IMR-90 (cell line): ENCODE measurements around the gene STRADA. TPM values are rescaled to one million over a fixed set of nuclear protein-coding genes. Genes with fewer than 3 reads are reported as not detected.

ENCODE experiments used
- ATAC-seq: fragments of 200-7000 bp; cut with Tn5 transposase; 2 replicates; pipeline ENCODE4 v1.9.1; 2020; ENCODE audit warnings: low read depth, mild to moderate bottlenecking, moderate library complexity
- BruUV-seq: library from RNA; stranded (reverse); fragments of 400-500 nt; replicated peaks from 2 replicates; lab custom pipeline; 2021; lab: Mats Ljungman, UMichigan
- CTCF ChIA-PET: fragments of 300-600 bp; formaldehyde crosslinking; extraction: SDS; loops from one replicate; lab custom pipeline; 2021; ENCODE audit warnings: antibody characterized with exemption; lab: Yijun Ruan, JAX
- POLR2A ChIA-PET: fragments of 300-600 bp; sonication (Branson Sonifier 250); formaldehyde crosslinking; loops from one replicate; lab custom pipeline; 2022; ENCODE audit warnings: antibody characterized with exemption; ENCODE audit not compliant: unreplicated experiment; lab: Charles Lee
- DNase-seq: peaks from one replicate; pipeline ENCODE4 v3.0.0; 2013
- H2AFZ ChIP-seq: replicated peaks from 2 replicates; pipeline ENCODE3; 2013; ENCODE audit warnings: low read length, mild to moderate bottlenecking; ENCODE audit not compliant: poor library complexity
- H2AK5ac ChIP-seq: 2 replicates; pipeline ENCODE4 v1.6.1; 2013; ENCODE audit warnings: low read depth, low read length, inconsistent platforms
- H2AK9ac ChIP-seq: replicated peaks from 2 replicates; pipeline ENCODE3; 2013; ENCODE audit warnings: mild to moderate bottlenecking, low read depth, low read length, moderate library complexity; ENCODE audit not compliant: poor library complexity
- H2BK120ac ChIP-seq: 2 replicates; pipeline ENCODE4 v1.6.1; 2013; ENCODE audit warnings: low read depth, low read length, inconsistent platforms
- H2BK15ac ChIP-seq: 3 replicates; pipeline ENCODE4 v1.6.1; 2013; ENCODE audit warnings: low read depth, low read length, inconsistent platforms
- H2BK20ac ChIP-seq: 2 replicates; pipeline ENCODE4 v1.6.1; 2013; ENCODE audit warnings: low read depth, mild to moderate bottlenecking, inconsistent platforms, low read length, moderate library complexity
- H2BK5ac ChIP-seq: 2 replicates; pipeline ENCODE4 v1.6.1; 2013; ENCODE audit warnings: mild to moderate bottlenecking, low read depth, low read length, inconsistent platforms; ENCODE audit not compliant: poor library complexity, severe bottlenecking
- H3K14ac ChIP-seq: replicated peaks from 2 replicates; pipeline ENCODE4 v1.6.1; 2013; ENCODE audit warnings: low read depth, low read length, inconsistent platforms
- H3K18ac ChIP-seq: 2 replicates; pipeline ENCODE4 v1.6.1; 2013; ENCODE audit warnings: low read depth, low read length, control low read depth
- H3K23ac ChIP-seq: 2 replicates; pipeline ENCODE4 v1.6.1; 2013; ENCODE audit warnings: low read depth, low read length, inconsistent platforms
- H3K27ac ChIP-seq: 2 replicates; pipeline ENCODE4 v1.5.1; 2013; ENCODE audit warnings: mild to moderate bottlenecking, control low read depth, low read length; ENCODE audit not compliant: insufficient read depth
- H3K27me3 ChIP-seq: 2 replicates; pipeline ENCODE4 v1.6.1; 2013; ENCODE audit warnings: low read length; ENCODE audit not compliant: control insufficient read depth, insufficient read depth
- H3K36me3 ChIP-seq: 2 replicates; pipeline ENCODE4 v1.6.1; 2013; ENCODE audit warnings: low read length, mixed read lengths; ENCODE audit not compliant: control insufficient read depth, insufficient read depth
- H3K4ac ChIP-seq: 2 replicates; pipeline ENCODE4 v1.6.1; 2013; ENCODE audit warnings: low read depth, low read length, inconsistent platforms
- H3K4me1 ChIP-seq: 2 replicates; pipeline ENCODE4 v1.6.1; 2013; ENCODE audit warnings: low read length, mixed read lengths; ENCODE audit not compliant: control insufficient read depth, insufficient read depth
- H3K4me2 ChIP-seq: 2 replicates; pipeline ENCODE4 v1.6.1; 2013; ENCODE audit warnings: low read depth, mild to moderate bottlenecking, control low read depth, low read length, moderate library complexity
- H3K4me3 ChIP-seq: 2 replicates; pipeline ENCODE4 v1.5.1; 2013; ENCODE audit warnings: low read depth, mild to moderate bottlenecking, control low read depth, low read length, moderate library complexity; ENCODE audit not compliant: insufficient read depth
- H3K56ac ChIP-seq: 2 replicates; pipeline ENCODE4 v1.6.1; 2013; ENCODE audit warnings: low read length, inconsistent platforms; ENCODE audit not compliant: insufficient read depth; ENCODE audit errors: extremely low read depth
- H3K79me1 ChIP-seq, 2 experiments: 2 replicates each; pipeline ENCODE4 v1.6.1; 2013; ENCODE audit warnings: low read length in 2 of 2, inconsistent platforms in 1 of 2, low read depth in 1 of 2
- H3K9ac ChIP-seq: 2 replicates; pipeline ENCODE4 v1.6.1; 2013; ENCODE audit warnings: low read depth, low read length, control low read depth
- H3K9me1 ChIP-seq: 2 replicates; pipeline ENCODE4 v1.6.1; 2013; ENCODE audit warnings: low read length, inconsistent platforms; ENCODE audit not compliant: insufficient read depth
- H3K9me3 ChIP-seq: 2 replicates; pipeline ENCODE4 v1.6.1; 2013; ENCODE audit warnings: low read length; ENCODE audit not compliant: control insufficient read depth, insufficient read depth
- H4K20me1 ChIP-seq: 2 replicates; pipeline ENCODE4 v1.6.1; 2013; ENCODE audit warnings: low read length, inconsistent platforms; ENCODE audit not compliant: insufficient read depth
- H4K5ac ChIP-seq: 2 replicates; pipeline ENCODE4 v1.6.1; 2013; ENCODE audit warnings: mild to moderate bottlenecking, low read depth, low read length, control low read depth
- H4K8ac ChIP-seq, 2 experiments: 2 replicates each; pipeline ENCODE4 v1.6.1; 2013; ENCODE audit warnings: low read depth in 2 of 2, low read length in 2 of 2, control low read depth in 1 of 2, inconsistent platforms in 1 of 2
- H4K91ac ChIP-seq: 2 replicates; pipeline ENCODE4 v1.6.1; 2013; ENCODE audit warnings: low read depth, low read length, inconsistent platforms; ENCODE audit not compliant: insufficient read depth
- BHLHE40 ChIP-seq: fragments of 150-350 bp; IDR thresholded peaks from 2 replicates; pipeline ENCODE4 v1.6.1; 2016; ENCODE audit warnings: mild to moderate bottlenecking, low read depth, low read length
- ELK1 ChIP-seq: fragments of 150-350 bp; IDR thresholded peaks from 2 replicates; pipeline ENCODE4 v1.6.1; 2016; ENCODE audit warnings: low read depth, mild to moderate bottlenecking, low read length, moderate library complexity, borderline replicate concordance
- POLR2A ChIP-seq: IDR thresholded peaks from 2 replicates; pipeline ENCODE4 v1.6.1; 2012; ENCODE audit warnings: mild to moderate bottlenecking, low read depth, low read length
- WGBS, 2 experiments: methylation state at CpG; one replicate each; pipeline versions ENCODE4 v1.1.5 to v1.1.7; 2013; ENCODE audit warnings: missing lambda C conversion rate in 2 of 2; ENCODE audit not compliant: insufficient read length in 1 of 2; ENCODE audit errors: extremely low coverage in 2 of 2; 5-methylcytosine and 5-hydroxymethylcytosine counted together
- dilution Hi-C: fragments of 300-500 bp; cut with HindIII; formaldehyde crosslinking; loops from one replicate; pipeline ENCODE4 v1.14.3; 2018; ENCODE audit warnings: low sequenced_read_pairs; ENCODE audit not compliant: unreplicated experiment
- in situ Hi-C: fragments of 300-500 bp; cut with MboI; formaldehyde crosslinking; loops from 3 replicates; pipeline ENCODE4 v1.14.3; 2019; ENCODE audit warnings: low sequenced_read_pairs, inconsistent platforms, mixed read lengths
- intact Hi-C: fragments of 100-400 bp; cut with micrococcal nuclease; formaldehyde crosslinking; loops from 2 replicates; pipeline ENCODE4 v1.10.0; 2022
- polyA plus RNA-seq, 3 experiments: library from polyadenylated mRNA; depleted of rRNA; stranded (reverse); fragments of >200 nt; gene quantifications; 2 replicates each; pipeline ENCODE4 v1.2.3, GENCODE V29; 2012; ENCODE audit warnings: low replicate concordance in 1 of 3
- total RNA-seq: library from RNA; depleted of rRNA; stranded (reverse); fragments of >200 nt; gene quantifications from 2 replicates; pipeline ENCODE4 v1.2.3, GENCODE V29; 2012

The STRADA gene
- total and polyA plus RNA-seq, 2 of the 4 experiments (the other 2 are of a cell fraction) = 19.9 to 30.9 TPM

DNA sequence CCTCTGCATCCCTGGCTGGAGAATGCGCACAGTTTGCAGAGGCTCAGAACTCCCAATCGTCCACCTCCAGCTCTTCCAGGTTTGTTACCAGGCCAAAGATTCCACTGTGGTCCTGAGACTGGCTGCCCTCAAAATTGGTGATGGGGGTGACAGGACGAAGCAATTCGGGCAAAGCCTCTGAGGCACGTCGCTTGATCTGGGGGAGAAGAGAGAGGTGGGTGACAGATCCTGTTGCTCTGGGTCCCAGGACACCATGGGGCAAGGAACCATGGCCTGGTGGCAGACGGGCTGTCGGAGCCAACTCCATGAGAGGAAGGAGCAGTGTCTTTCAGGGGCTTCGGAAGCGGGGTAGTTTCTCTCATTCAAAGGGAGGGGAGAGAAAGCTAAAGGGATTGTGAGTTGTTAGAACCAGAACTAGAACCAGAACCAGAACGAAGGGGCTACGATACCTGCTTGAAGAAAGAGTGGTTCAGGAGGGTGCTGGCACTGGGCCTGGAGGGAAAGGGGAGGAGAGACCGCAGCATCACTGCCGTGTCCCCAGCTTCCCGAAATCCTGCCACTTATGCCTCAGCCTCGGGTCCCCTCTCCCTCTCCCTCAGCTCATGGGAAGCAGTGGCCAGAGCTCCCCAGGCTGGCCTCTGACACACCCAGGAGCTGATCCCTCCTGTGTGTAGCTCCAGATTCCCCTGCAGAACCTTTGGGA, 37.9 kb downstream of the STRADA start:
- H2BK5ac ChIP-seq = no peak overlapping the region
- no peak overlapping the region for H3K4ac ChIP-seq
- H2AK9ac ChIP-seq = no peak overlapping the region
- H3K9ac ChIP-seq = no peak overlapping the region
- no peak overlapping the region for H2AFZ ChIP-seq
- no peak overlapping the region for H4K91ac ChIP-seq
- no peak overlapping the region for H3K56ac ChIP-seq
- no peaks in the 10 kb centered on the region for H3K27me3 ChIP-seq
- H2BK120ac ChIP-seq = no peak overlapping the region
- H3K4me2 ChIP-seq = no peak overlapping the region
- H4K20me1 ChIP-seq = no peaks in the 10 kb centered on the region
- 89% methylated on average over 9 of the region's 16 CpGs; no CpG with 5 or more reads in 1 of the 2 experiments for WGBS, 2 experiments
- CTCF ChIA-PET = no interaction called here
- dilution Hi-C loops = no loop called here
- no peak overlapping the region for H3K14ac ChIP-seq
- no peak for TF ChIP-seq BHLHE40
- no peak for TF ChIP-seq POLR2A
- no peak for TF ChIP-seq ELK1
- no peak overlapping the region for H3K4me3 ChIP-seq
- H4K5ac ChIP-seq = no peak overlapping the region
- no peaks in the 10 kb centered on the region for H3K9me3 ChIP-seq
- ATAC-seq (no peak), DNase-seq (no peak)
- H3K18ac ChIP-seq = no peak overlapping the region
- no TSS peak for BruUV-seq
- in situ Hi-C loops = no loop called here
- H3K9me1 ChIP-seq = no peaks in the 10 kb centered on the region
- no peak overlapping the region for H2AK5ac ChIP-seq
- no peak overlapping the region for H3K23ac ChIP-seq
- no peak overlapping the region for H2BK15ac ChIP-seq
- H3K79me1 ChIP-seq = peaks cover 0 to 20% of the 10 kb centered on the region in 2 experiments; a peak in 2 of 4 replicates
- no peaks in the 10 kb centered on the region for H3K4me1 ChIP-seq
- intact Hi-C loops = no loop called here
- H3K27ac ChIP-seq = no peak overlapping the region
- peaks cover 32% of the 10 kb centered on the region for H3K36me3 ChIP-seq
- POLR2A ChIA-PET = no interaction called here
- H2BK20ac ChIP-seq = no peak overlapping the region
- H4K8ac ChIP-seq = no peak overlapping the region
